ENCODE measurements around the gene FMO3. TPM values are rescaled to one million over a fixed set of nuclear protein-coding genes. Genes with fewer than 3 reads are reported as not detected.

Gene FMO3
- total and polyA plus RNA-seq, 4 donors = 1.8 to 3.5 (median 2.2) TPM

GRCh38 chr1:171112119-171112518, 21.4 kb downstream of the FMO3 start:
- 83% methylated on average over 3 of the region's 3 CpGs for WGBS (ENCODE audit: insufficient coverage)
- Histone ChIP-seq H3K4me3 (ENCODE audit: low read depth, low read length) (no peak overlapping the region), H3K27me3 (ENCODE audit: control insufficient read depth, insufficient read depth, low read length) (no peaks in the 10 kb centered on the region), H3K9me3 (ENCODE audit: control insufficient read depth, insufficient read depth, low read length) (no peaks in the 10 kb centered on the region), H3K36me3 (ENCODE audit: control insufficient read depth, insufficient read depth, low read length) (no peaks in the 10 kb centered on the region), H3K4me1 (ENCODE audit: control insufficient read depth, insufficient read depth, low read length) (no peaks in the 10 kb centered on the region), H3K27ac (ENCODE audit: low read depth, low read length) (no peak overlapping the region)
- no peak for DNase-seq (ENCODE audit: low read depth in 4 of 6, low spot score in 6 of 6)

DNA sequence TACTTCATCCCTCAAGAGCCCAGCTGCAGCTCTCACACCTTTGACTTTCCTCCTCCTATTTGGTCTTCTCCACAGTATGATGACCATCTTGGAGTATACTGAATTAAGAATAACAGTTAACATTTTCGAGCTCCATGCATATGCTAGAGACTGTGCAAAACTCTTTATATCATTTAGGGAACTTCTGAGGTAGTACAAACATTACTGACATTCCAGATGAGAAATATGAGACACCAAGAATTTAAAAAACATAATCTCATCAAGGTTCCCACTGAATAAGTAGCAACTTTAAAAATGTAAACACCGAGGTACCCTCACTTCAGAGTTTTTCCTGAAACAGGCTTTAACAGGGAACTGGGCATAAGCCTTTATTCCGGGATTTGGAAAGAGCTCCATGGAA, 22.7 kb downstream of the FMO3 start:
- H3K9me3 ChIP-seq (ENCODE audit: control insufficient read depth, insufficient read depth, low read length) = no peaks in the 10 kb centered on the region
- no peak overlapping the region for H3K4me3 ChIP-seq (ENCODE audit: low read depth, low read length)
- H3K27me3 ChIP-seq (ENCODE audit: control insufficient read depth, insufficient read depth, low read length) = no peaks in the 10 kb centered on the region
- DNase-seq (ENCODE audit: low read depth in 4 of 6, low spot score in 6 of 6) = no peak
- no peaks in the 10 kb centered on the region for H3K36me3 ChIP-seq (ENCODE audit: control insufficient read depth, insufficient read depth, low read length)
- H3K4me1 ChIP-seq (ENCODE audit: control insufficient read depth, insufficient read depth, low read length) = no peaks in the 10 kb centered on the region
- H3K27ac ChIP-seq (ENCODE audit: low read depth, low read length) = no peak overlapping the region
- no CpG with 5 or more reads among the region's 3 CpGs for WGBS (ENCODE audit: insufficient coverage)

GRCh38 chr1:171115280-171115897, 24.7 kb downstream of the FMO3 start:
- Histone ChIP-seq H3K9me3 (ENCODE audit: control insufficient read depth, insufficient read depth, low read length) (no peaks in the 10 kb centered on the region), H3K4me3 (ENCODE audit: low read depth, low read length) (no peak overlapping the region), H3K27me3 (ENCODE audit: control insufficient read depth, insufficient read depth, low read length) (no peaks in the 10 kb centered on the region), H3K27ac (ENCODE audit: low read depth, low read length) (no peak overlapping the region), H3K36me3 (ENCODE audit: control insufficient read depth, insufficient read depth, low read length) (no peaks in the 10 kb centered on the region), H3K4me1 (ENCODE audit: control insufficient read depth, insufficient read depth, low read length) (no peaks in the 10 kb centered on the region)
- no CpG with 5 or more reads among the region's 2 CpGs for WGBS (ENCODE audit: insufficient coverage)
- no peak for DNase-seq (ENCODE audit: low read depth in 4 of 6, low spot score in 6 of 6)

DNA sequence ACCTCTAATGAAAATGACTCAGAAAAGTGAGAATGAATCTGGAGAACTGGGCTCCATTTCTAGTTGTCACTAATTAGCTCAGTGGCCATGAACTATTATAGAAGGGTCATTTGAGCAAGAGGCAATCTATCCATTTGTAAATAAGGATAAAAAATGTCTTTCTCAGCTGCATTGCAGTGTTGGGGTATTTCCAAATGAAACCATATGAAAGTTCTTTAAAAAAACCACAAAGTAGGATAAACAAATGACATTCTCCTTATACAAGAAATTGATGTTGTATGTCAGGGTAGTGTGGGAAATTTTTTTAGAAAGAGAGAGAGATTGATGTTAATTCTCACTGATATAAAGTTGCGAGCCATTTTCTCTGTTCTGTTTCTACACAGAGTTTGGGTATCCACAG, 26.0 kb downstream of the FMO3 start:
- Histone ChIP-seq H3K4me1 (ENCODE audit: control insufficient read depth, insufficient read depth, low read length) (no peaks in the 10 kb centered on the region), H3K27ac (ENCODE audit: low read depth, low read length) (no peak overlapping the region), H3K27me3 (ENCODE audit: control insufficient read depth, insufficient read depth, low read length) (no peaks in the 10 kb centered on the region), H3K9me3 (ENCODE audit: control insufficient read depth, insufficient read depth, low read length) (no peaks in the 10 kb centered on the region), H3K36me3 (ENCODE audit: control insufficient read depth, insufficient read depth, low read length) (no peaks in the 10 kb centered on the region), H3K4me3 (ENCODE audit: low read depth, low read length) (no peak overlapping the region)
- no peak for DNase-seq (ENCODE audit: low read depth in 4 of 6, low spot score in 6 of 6)
- no CpG with 5 or more reads among the region's 1 CpG for WGBS (ENCODE audit: insufficient coverage)

DNA sequence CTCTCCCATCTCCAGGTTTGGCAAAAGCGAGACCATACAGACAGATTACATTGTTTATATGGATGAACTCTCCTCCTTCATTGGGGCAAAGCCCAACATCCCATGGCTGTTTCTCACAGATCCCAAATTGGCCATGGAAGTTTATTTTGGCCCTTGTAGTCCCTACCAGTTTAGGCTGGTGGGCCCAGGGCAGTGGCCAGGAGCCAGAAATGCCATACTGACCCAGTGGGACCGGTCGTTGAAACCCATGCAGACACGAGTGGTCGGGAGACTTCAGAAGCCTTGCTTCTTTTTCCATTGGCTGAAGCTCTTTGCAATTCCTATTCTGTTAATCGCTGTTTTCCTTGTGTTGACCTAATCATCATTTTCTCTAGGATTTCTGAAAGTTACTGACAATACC, 26.4 kb downstream of the FMO3 start:
- Histone ChIP-seq H3K4me1 (ENCODE audit: control insufficient read depth, insufficient read depth, low read length) (no peaks in the 10 kb centered on the region), H3K27ac (ENCODE audit: low read depth, low read length) (no peak overlapping the region), H3K4me3 (ENCODE audit: low read depth, low read length) (no peak overlapping the region), H3K9me3 (ENCODE audit: control insufficient read depth, insufficient read depth, low read length) (no peaks in the 10 kb centered on the region), H3K36me3 (ENCODE audit: control insufficient read depth, insufficient read depth, low read length) (no peaks in the 10 kb centered on the region), H3K27me3 (ENCODE audit: control insufficient read depth, insufficient read depth, low read length) (no peaks in the 10 kb centered on the region)
- no peak for DNase-seq (ENCODE audit: low read depth in 4 of 6, low spot score in 6 of 6)
- WGBS (ENCODE audit: insufficient coverage) = 91% methylated on average over 5 of the region's 6 CpGs

- Histone ChIP-seq H3K4me3 (ENCODE audit: low read depth, low read length) (no peak overlapping the region), H3K4me1 (ENCODE audit: control insufficient read depth, insufficient read depth, low read length) (no peaks in the 10 kb centered on the region), H3K27me3 (ENCODE audit: control insufficient read depth, insufficient read depth, low read length) (no peaks in the 10 kb centered on the region), H3K36me3 (ENCODE audit: control insufficient read depth, insufficient read depth, low read length) (no peaks in the 10 kb centered on the region), H3K9me3 (ENCODE audit: control insufficient read depth, insufficient read depth, low read length) (no peaks in the 10 kb centered on the region), H3K27ac (ENCODE audit: low read depth, low read length) (no peak overlapping the region)
- no CpG with 5 or more reads among the region's 2 CpGs for WGBS (ENCODE audit: insufficient coverage)
- no peak for DNase-seq (ENCODE audit: low read depth in 4 of 6, low spot score in 6 of 6)
Measured at GRCh38 chr1:171119648-171120047, 28.9 kb downstream of the FMO3 start.

DNA sequence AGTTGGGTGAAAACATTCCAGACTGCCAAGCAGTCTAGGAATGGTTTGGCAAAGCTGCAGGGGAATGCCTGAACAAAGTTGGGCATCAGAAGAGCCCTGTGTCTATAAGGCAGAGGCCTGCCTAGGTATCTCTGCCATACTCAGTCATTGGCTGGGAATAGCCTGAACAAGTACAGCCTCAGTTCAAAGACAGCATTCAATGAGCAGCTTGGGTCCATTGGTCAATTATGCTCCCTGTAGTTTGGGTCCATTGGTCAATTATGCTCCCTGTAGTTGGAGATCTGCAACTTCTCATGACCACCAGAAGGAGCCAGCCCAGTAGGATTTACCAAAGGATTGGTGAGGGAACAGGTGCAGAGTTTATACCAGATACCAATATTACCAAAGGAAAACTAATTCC, 31.6 kb downstream of the FMO3 start:
- no peaks in the 10 kb centered on the region for H3K36me3 ChIP-seq (ENCODE audit: control insufficient read depth, insufficient read depth, low read length)
- no peak for DNase-seq (ENCODE audit: low read depth in 4 of 6, low spot score in 6 of 6)
- H3K4me1 ChIP-seq (ENCODE audit: control insufficient read depth, insufficient read depth, low read length) = no peaks in the 10 kb centered on the region
- no peaks in the 10 kb centered on the region for H3K27me3 ChIP-seq (ENCODE audit: control insufficient read depth, insufficient read depth, low read length)
- no peaks in the 10 kb centered on the region for H3K9me3 ChIP-seq (ENCODE audit: control insufficient read depth, insufficient read depth, low read length)
- no peak overlapping the region for H3K4me3 ChIP-seq (ENCODE audit: low read depth, low read length)
- H3K27ac ChIP-seq (ENCODE audit: low read depth, low read length) = no peak overlapping the region

GRCh38 chr1:171122893-171123292, 32.2 kb downstream of the FMO3 start:
- Histone ChIP-seq H3K27ac (ENCODE audit: low read depth, low read length) (no peak overlapping the region), H3K27me3 (ENCODE audit: control insufficient read depth, insufficient read depth, low read length) (no peaks in the 10 kb centered on the region), H3K4me1 (ENCODE audit: control insufficient read depth, insufficient read depth, low read length) (no peaks in the 10 kb centered on the region), H3K9me3 (ENCODE audit: control insufficient read depth, insufficient read depth, low read length) (no peaks in the 10 kb centered on the region), H3K4me3 (ENCODE audit: low read depth, low read length) (no peak overlapping the region), H3K36me3 (ENCODE audit: control insufficient read depth, insufficient read depth, low read length) (no peaks in the 10 kb centered on the region)
- DNase-seq (ENCODE audit: low read depth in 4 of 6, low spot score in 6 of 6) = peak in 1 of 6 donors; percentile 22

GRCh38 chr1:171126504-171126903, 35.8 kb downstream of the FMO3 start:
- 100% methylated on average over 1 of the region's 4 CpGs for WGBS (ENCODE audit: insufficient coverage)
- no peaks in the 10 kb centered on the region for H3K9me3 ChIP-seq (ENCODE audit: control insufficient read depth, insufficient read depth, low read length)
- DNase-seq (ENCODE audit: low read depth in 4 of 6, low spot score in 6 of 6) = no peak
- H3K4me3 ChIP-seq (ENCODE audit: low read depth, low read length) = no peak overlapping the region
- no peaks in the 10 kb centered on the region for H3K36me3 ChIP-seq (ENCODE audit: control insufficient read depth, insufficient read depth, low read length)
- no peaks in the 10 kb centered on the region for H3K4me1 ChIP-seq (ENCODE audit: control insufficient read depth, insufficient read depth, low read length)
- no peaks in the 10 kb centered on the region for H3K27me3 ChIP-seq (ENCODE audit: control insufficient read depth, insufficient read depth, low read length)
- H3K27ac ChIP-seq (ENCODE audit: low read depth, low read length) = no peak overlapping the region

- no peaks in the 10 kb centered on the region for H3K9me3 ChIP-seq (ENCODE audit: control insufficient read depth, insufficient read depth, low read length)
- no CpG with 5 or more reads among the region's 1 CpG for WGBS (ENCODE audit: insufficient coverage)
- DNase-seq (ENCODE audit: low read depth in 4 of 6, low spot score in 6 of 6) = no peak
- no peak overlapping the region for H3K4me3 ChIP-seq (ENCODE audit: low read depth, low read length)
- no peaks in the 10 kb centered on the region for H3K36me3 ChIP-seq (ENCODE audit: control insufficient read depth, insufficient read depth, low read length)
- H3K4me1 ChIP-seq (ENCODE audit: control insufficient read depth, insufficient read depth, low read length) = no peaks in the 10 kb centered on the region
- no peak overlapping the region for H3K27ac ChIP-seq (ENCODE audit: low read depth, low read length)
- no peaks in the 10 kb centered on the region for H3K27me3 ChIP-seq (ENCODE audit: control insufficient read depth, insufficient read depth, low read length)
Measured at GRCh38 chr1:171127099-171127498, 36.4 kb downstream of the FMO3 start.
